Neural progenitor cell (in vitro differentiated cells): ENCODE data around the gene KLHL29. TPM values are rescaled to one million over a fixed set of nuclear protein-coding genes. Genes with fewer than 3 reads are reported as not detected.

Experiments used
- DNase-seq: peaks from one replicate; pipeline ENCODE4 v3.0.0-alpha.2; 2016; ENCODE audit warnings: low spot score
- H2AFZ ChIP-seq: fragments of 200-600 bp; sonication (generic); replicated peaks from 2 replicates; pipeline ENCODE4 v1.6.1; 2016; ENCODE audit warnings: antibody characterized with exemption
- H3F3A ChIP-seq: fragments of 200-600 bp; sonication (generic); 2 replicates; pipeline ENCODE4 v1.6.1; 2016; ENCODE audit warnings: antibody characterized with exemption, low read depth
- H3K27ac ChIP-seq: fragments of 200-600 bp; sonication (generic); 2 replicates; pipeline ENCODE4 v1.5.1; 2016; ENCODE audit warnings: mild to moderate bottlenecking
- H3K27me3 ChIP-seq: fragments of 200-600 bp; sonication (generic); 2 replicates; pipeline ENCODE4 v1.6.1; 2016; ENCODE audit warnings: mild to moderate bottlenecking, moderate library complexity
- H3K36me3 ChIP-seq: fragments of 200-600 bp; sonication (generic); 2 replicates; pipeline ENCODE4 v1.5.1; 2016
- H3K4me1 ChIP-seq: fragments of 200-600 bp; sonication (generic); 2 replicates; pipeline ENCODE4 v1.6.1; 2016; ENCODE audit warnings: mixed run types
- H3K4me2 ChIP-seq: fragments of 200-600 bp; sonication (generic); 2 replicates; pipeline ENCODE4 v1.6.1; 2016
- H3K4me3 ChIP-seq: fragments of 200-600 bp; sonication (generic); 2 replicates; pipeline ENCODE4 v1.5.1; 2016
- H3K79me2 ChIP-seq: fragments of 200-600 bp; sonication (generic); 2 replicates; pipeline ENCODE4 v1.6.1; 2016; ENCODE audit warnings: low read depth
- H3K9ac ChIP-seq: fragments of 200-600 bp; sonication (generic); 2 replicates; pipeline ENCODE4 v1.6.1; 2016
- H3K9me3 ChIP-seq: fragments of 200-600 bp; sonication (generic); 2 replicates; pipeline ENCODE4 v1.5.1; 2016; ENCODE audit warnings: low read depth
- H4K20me1 ChIP-seq: fragments of 200-600 bp; sonication (generic); 2 replicates; pipeline ENCODE4 v1.6.1; 2016; ENCODE audit warnings: low read depth
- H3K27ac Mint-ChIP-seq: 3 replicates; pipeline ENCODE4 v1.8.0; 2021; ENCODE audit warnings: mixed read lengths
- H3K27me3 Mint-ChIP-seq: 2 replicates; pipeline ENCODE4 v1.8.0; 2022; ENCODE audit warnings: low read depth, mild to moderate bottlenecking, inconsistent platforms, moderate library complexity, mixed read lengths; ENCODE audit not compliant: insufficient read depth
- H3K36me3 Mint-ChIP-seq: 3 replicates; pipeline ENCODE4 v1.8.0; 2021; ENCODE audit warnings: mixed read lengths
- H3K4me1 Mint-ChIP-seq: 3 replicates; pipeline ENCODE4 v1.8.0; 2021; ENCODE audit warnings: mixed read lengths
- H3K4me3 Mint-ChIP-seq: 3 replicates; pipeline ENCODE4 v1.8.0; 2021; ENCODE audit warnings: mild to moderate bottlenecking, moderate library complexity, mixed read lengths
- H3K9me3 Mint-ChIP-seq: 3 replicates; pipeline ENCODE4 v1.8.0; 2020; ENCODE audit warnings: mixed read lengths
- CTCF ChIP-seq: fragments of 200-600 bp; sonication (generic); IDR thresholded peaks from 2 replicates; pipeline ENCODE4 v1.5.1; 2017; ENCODE audit warnings: antibody characterized with exemption, mild to moderate bottlenecking
- EZH2 ChIP-seq: fragments of 200-600 bp; sonication (generic); IDR thresholded peaks from 2 replicates; pipeline ENCODE4 v1.6.1; 2017; ENCODE audit warnings: antibody characterized with exemption, mild to moderate bottlenecking, moderate library complexity
- EZH2phosphoT487 ChIP-seq: fragments of 200-600 bp; sonication (generic); IDR thresholded peaks from 2 replicates; pipeline ENCODE4 v1.6.1; 2017; ENCODE audit warnings: antibody characterized with exemption
- total RNA-seq: library from RNA; depleted of rRNA; stranded (reverse); fragments of >200 nt; gene quantifications from 2 replicates; pipeline ENCODE4 v1.2.3, GENCODE V29; 2015; ENCODE audit warnings: low replicate concordance

Gene KLHL29
- total RNA-seq, 1 donor from 2014 or later, result 1.6 TPM

- Histone ChIP-seq H3K27ac (no peak overlapping the region), H4K20me1 (peaks cover 4% of the 10 kb centered on the region), H3K4me3 (no peak overlapping the region), H3F3A (no peaks in the 10 kb centered on the region), H3K9me3 (no peaks in the 10 kb centered on the region), H3K79me2 (no peaks in the 10 kb centered on the region), H3K4me2 (no peak overlapping the region), H2AFZ (no peak overlapping the region), H3K27me3 (no peaks in the 10 kb centered on the region), H3K4me1 (peaks cover 41% of the 10 kb centered on the region), H3K36me3 (no peaks in the 10 kb centered on the region), H3K9ac (no peak overlapping the region)
- H3K4me1 Mint-ChIP-seq, result peaks cover 86% of the 10 kb centered on the region
- H3K27me3 Mint-ChIP-seq, result peaks cover 4% of the 10 kb centered on the region
- H3K9me3 Mint-ChIP-seq, result no peaks in the 10 kb centered on the region
- H3K27ac Mint-ChIP-seq, result peak overlapping the region; percentile 78
- no peak for DNase-seq
- TF ChIP-seq CTCF, result peak; percentile 20
- no peak for TF ChIP-seq EZH2
- H3K4me3 Mint-ChIP-seq, result no peak overlapping the region
- H3K36me3 Mint-ChIP-seq, result peaks cover 1% of the 10 kb centered on the region
These were observed 120.4 kb downstream of the KLHL29 start for GRCh38 chr2:23505218-23505983.

GRCh38 chr2:23505984-23506380 lies 121.0 kb downstream of the KLHL29 start:
- Histone ChIP-seq H3K27me3 (no peaks in the 10 kb centered on the region), H2AFZ (no peak overlapping the region), H4K20me1 (peaks cover 4% of the 10 kb centered on the region), H3K27ac (no peak overlapping the region), H3K4me1 (peaks cover 41% of the 10 kb centered on the region), H3K9ac (no peak overlapping the region), H3F3A (no peaks in the 10 kb centered on the region), H3K36me3 (no peaks in the 10 kb centered on the region), H3K9me3 (no peaks in the 10 kb centered on the region), H3K4me3 (no peak overlapping the region), H3K79me2 (no peaks in the 10 kb centered on the region), H3K4me2 (no peak overlapping the region)
- Mint-ChIP-seq H3K9me3 (no peaks in the 10 kb centered on the region), H3K27me3 (peaks cover 4% of the 10 kb centered on the region), H3K4me1 (peaks cover 80% of the 10 kb centered on the region), H3K4me3 (no peak overlapping the region), H3K27ac (peak overlapping the region; percentile 60), H3K36me3 (peaks cover 1% of the 10 kb centered on the region)
- no peak for DNase-seq
- TF ChIP-seq CTCF (no peak), EZH2phosphoT487 (no peak), EZH2 (no peak)

- Histone ChIP-seq H3K27ac (no peak overlapping the region), H3K27me3 (no peaks in the 10 kb centered on the region)
- peaks cover 1% of the 10 kb centered on the region for H3K36me3 Mint-ChIP-seq
These were observed 121.7 kb downstream of the KLHL29 start for GRCh38 chr2:23506531-23507266.

More at GRCh38 chr2:23506531-23507266, 121.7 kb downstream of the KLHL29 start:
- TF ChIP-seq EZH2, result no peak
- TF ChIP-seq CTCF, result no peak
- no peak for TF ChIP-seq EZH2phosphoT487
- Mint-ChIP-seq H3K9me3 (no peaks in the 10 kb centered on the region), H3K27ac (peak overlapping the region; percentile 63), H3K4me1 (peaks cover 80% of the 10 kb centered on the region), H3K27me3 (peaks cover 4% of the 10 kb centered on the region), H3K4me3 (no peak overlapping the region)
- H3F3A ChIP-seq, result no peaks in the 10 kb centered on the region
- no peak for DNase-seq
- no peaks in the 10 kb centered on the region for H3K9me3 ChIP-seq
- H3K9ac ChIP-seq, result no peak overlapping the region
- H3K4me2 ChIP-seq, result no peak overlapping the region
- no peaks in the 10 kb centered on the region for H3K79me2 ChIP-seq
- no peak overlapping the region for H3K4me3 ChIP-seq
- H3K36me3 ChIP-seq, result no peaks in the 10 kb centered on the region
- peaks cover 4% of the 10 kb centered on the region for H4K20me1 ChIP-seq
- no peak overlapping the region for H2AFZ ChIP-seq
- H3K4me1 ChIP-seq, result peaks cover 38% of the 10 kb centered on the region
